NCI-H1436 treated with DMSO at 0.1 percent for 48 hours (cell line): ENCODE data around the gene NDUFAB1.
"Not testable (repeated sequence)": the region's sequence is repeated elsewhere in the genome, so short reads cannot be mapped to it uniquely, and the experiment has no call there.

Source experiments
- DNase-seq: peaks from one replicate; lab custom pipeline; 2025; lab: John Stamatoyannopoulos, UW

NDUFAB1 gene

GRCh38 chr16:23584186-23585076 lies 11.7 kb downstream of the NDUFAB1 start:
- DNase-seq, result no peak

- DNase-seq, result not testable (repeated sequence)
Observed at GRCh38 chr16:23583271-23583670, 12.8 kb downstream of the NDUFAB1 start.

- no peak for DNase-seq
Observed at GRCh38 chr16:23581764-23582163, 14.4 kb downstream of the NDUFAB1 start.

GRCh38 chr16:23580391-23580790 lies 15.7 kb downstream of the NDUFAB1 start:
- DNase-seq, result no peak

GRCh38 chr16:23579371-23579770 lies 16.7 kb downstream of the NDUFAB1 start:
- DNase-seq, result no peak

GRCh38 chr16:23578101-23578830 lies 17.9 kb downstream of the NDUFAB1 start:
- DNase-seq, result no peak

- no peak for DNase-seq
Observed at GRCh38 chr16:23577493-23577892, 18.6 kb downstream of the NDUFAB1 start.

- no peak for DNase-seq
Observed at GRCh38 chr16:23575834-23576233, 20.3 kb downstream of the NDUFAB1 start.

- DNase-seq, result no peak
Observed at GRCh38 chr16:23573817-23574216, 22.3 kb downstream of the NDUFAB1 start.

- DNase-seq, result no peak
Observed at GRCh38 chr16:23572394-23572793, 23.7 kb downstream of the NDUFAB1 start.

GRCh38 chr16:23571895-23572294 lies 24.2 kb downstream of the NDUFAB1 start:
- DNase-seq, result no peak

GRCh38 chr16:23570992-23571632 lies 25.0 kb downstream of the NDUFAB1 start:
- DNase-seq, result no peak

- DNase-seq, result no peak
Observed at GRCh38 chr16:23567602-23568001, 28.5 kb downstream of the NDUFAB1 start.

GRCh38 chr16:23566724-23567123 lies 29.4 kb downstream of the NDUFAB1 start:
- no peak for DNase-seq

GRCh38 chr16:23564575-23565363 lies 31.3 kb downstream of the NDUFAB1 start:
- DNase-seq, result no peak

- no peak for DNase-seq
Observed at GRCh38 chr16:23563186-23563585, 32.9 kb downstream of the NDUFAB1 start.

- no peak for DNase-seq
Observed at GRCh38 chr16:23562505-23562904, 33.6 kb downstream of the NDUFAB1 start.

- DNase-seq, result no peak
Observed at GRCh38 chr16:23561586-23561985, 34.5 kb downstream of the NDUFAB1 start.

- DNase-seq, result no peak
Observed at GRCh38 chr16:23557779-23558702, 38.1 kb downstream of the NDUFAB1 start.

- peak; percentile 88 for DNase-seq
Observed at GRCh38 chr16:23556881-23557778, 39.0 kb downstream of the NDUFAB1 start, which contains the start of the genes EARS2 and UBFD1. Gene EARS2 (minus strand): TSS chr16:23557350. CDS start chr16:23557343, 7 bp downstream. Gene UBFD1 (plus strand): TSS chr16:23557727. CDS start chr16:23557743, 16 bp downstream.
